Measurements from ENCODE around the gene OR8D1. TPM values are rescaled to one million over a fixed set of nuclear protein-coding genes. Genes with fewer than 3 reads are reported as not detected.

OR8D1 gene
- total and polyA plus RNA-seq, 9 of the 15 experiments (the other 6 are each of a cell fraction or from before 2014, with no cell fraction given) = 0.08 to 0.55 TPM; not detected in 7

GRCh38 chr11:124285610-124286344 lies 28.0 kb downstream of the OR8D1 start:
- Histone ChIP-seq H2AFZ (ENCODE audit: low read depth, low read length) (no peak overlapping the region), H3K4me2 (ENCODE audit: insufficient read depth, low read length) (no peak overlapping the region), H3K9ac (ENCODE audit: insufficient read depth in 1 of 2, low read depth in 2 of 2, low read length in 2 of 2) (no peak overlapping the region), H3K27me3 (ENCODE audit: control insufficient read depth in 2 of 2, insufficient read depth in 2 of 2, low read length in 2 of 2) (no peaks in the 10 kb centered on the region), H3K27ac (ENCODE audit: extremely low read depth, low read depth, low read length) (no peak overlapping the region), H3K9me1 (ENCODE audit: control insufficient read depth, insufficient read depth, low read length) (no peaks in the 10 kb centered on the region), H3K36me3 (ENCODE audit: control insufficient read depth, insufficient read depth, low read length) (no peaks in the 10 kb centered on the region; the same call in 2 of the 3 replicates), H3K79me2 (ENCODE audit: control insufficient read depth, insufficient read depth, low read length) (no peaks in the 10 kb centered on the region), H3K4me1 (replicated peaks in 1 of 2; ENCODE audit: control insufficient read depth in 2 of 2, insufficient read depth in 2 of 2, low read length in 2 of 2) (no peaks in the 10 kb centered on the region), H3K4me3 (no peak overlapping the region), H4K20me1 (replicated peaks; ENCODE audit: control insufficient read depth, insufficient read depth, low read length) (no peaks in the 10 kb centered on the region), H3K9me3 (replicated peaks; ENCODE audit: control insufficient read depth, insufficient read depth, low read depth, low read length) (no peaks in the 10 kb centered on the region; the same call in 1 of the 2 replicates)
- no peak for DNase-seq (ENCODE audit: extremely low read depth in 1 of 4, low spot score in 3 of 4)
- no peak for FAIRE-seq
- BruUV-seq (replicated peaks) = no TSS peak
- in situ Hi-C loops (cut with MboI) = no loop called here
- POLR2A ChIA-PET = no interaction called here
- CTCF ChIA-PET (ENCODE audit: low intra/inter-chr PET ratio) = no interaction called here
- TF ChIP-seq FOSL1 (tag; conservative IDR thresholded peaks at IDR 0.05) = peak; percentile 59
- TF ChIP-seq CBFA2T2 (conservative IDR thresholded peaks at IDR 0.05) = no peak
- intact Hi-C loops (cut with micrococcal nuclease) = no loop called here
- no peak for ATAC-seq
- 51% methylated on average over 3 of the region's 3 CpGs for WGBS (ENCODE audit: insufficient coverage, low coverage, missing lambda C conversion rate)

DNA sequence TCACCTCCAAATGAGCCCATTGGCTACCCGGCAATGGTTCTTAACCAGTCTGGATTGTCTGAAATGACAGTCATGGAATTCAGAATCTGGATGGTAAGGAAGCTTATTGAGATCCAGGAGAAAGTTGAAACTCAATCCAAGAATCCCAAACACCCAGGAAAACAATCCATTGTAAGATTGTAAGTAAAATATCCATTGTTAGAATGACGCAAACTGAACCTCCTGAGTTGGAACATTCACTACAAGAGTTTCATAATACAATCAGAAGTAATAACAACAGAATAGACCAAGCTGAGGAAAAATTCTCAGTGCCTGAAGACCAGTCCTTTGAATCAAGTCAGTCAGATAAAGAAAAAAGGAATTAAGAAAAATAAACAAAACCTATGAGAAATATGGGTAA lies 35.5 kb downstream of the OR8D1 start:
- DNase-seq (ENCODE audit: extremely low read depth in 1 of 4, low spot score in 3 of 4) (no peak), FAIRE-seq (no peak), ATAC-seq (no peak)
- no peaks in the 10 kb centered on the region for H3K9me1 ChIP-seq (ENCODE audit: control insufficient read depth, insufficient read depth, low read length)
- H3K79me2 ChIP-seq (ENCODE audit: control insufficient read depth, insufficient read depth, low read length) = no peaks in the 10 kb centered on the region
- no peak overlapping the region for H3K27ac ChIP-seq (ENCODE audit: extremely low read depth, low read depth, low read length)
- no peak overlapping the region for H3K4me2 ChIP-seq (ENCODE audit: insufficient read depth, low read length)
- intact Hi-C loops (cut with micrococcal nuclease) (loop anchor here (5.0 kb wide), 2 partner anchors 71 to 206 kb away; no protein-coding TSS in a partner anchor), in situ Hi-C loops (cut with MboI) (no loop called here)
- 66% methylated on average over 2 of the region's 2 CpGs for WGBS (ENCODE audit: insufficient coverage, low coverage, missing lambda C conversion rate)
- no peaks in the 10 kb centered on the region for H4K20me1 ChIP-seq (replicated peaks; ENCODE audit: control insufficient read depth, insufficient read depth, low read length)
- TF ChIP-seq FOS (IDR thresholded peaks at IDR 0.05; ENCODE audit: extremely low read depth, insufficient read length) (no peak), SMARCA4 (IDR thresholded peaks at IDR 0.05) (no peak), FIP1L1 (IDR thresholded peaks at IDR 0.05; ENCODE audit: low read depth, low read length, poor library complexity, severe bottlenecking) (no peak), CBFB (CRISPR knock-in tag; IDR thresholded peaks at IDR 0.05) (no peak), XRCC3 (IDR thresholded peaks at IDR 0.05) (no peak), MTA3 (IDR thresholded peaks at IDR 0.05; ENCODE audit: borderline replicate concordance) (no peak)
- TF ChIP-seq, protein P1, sequence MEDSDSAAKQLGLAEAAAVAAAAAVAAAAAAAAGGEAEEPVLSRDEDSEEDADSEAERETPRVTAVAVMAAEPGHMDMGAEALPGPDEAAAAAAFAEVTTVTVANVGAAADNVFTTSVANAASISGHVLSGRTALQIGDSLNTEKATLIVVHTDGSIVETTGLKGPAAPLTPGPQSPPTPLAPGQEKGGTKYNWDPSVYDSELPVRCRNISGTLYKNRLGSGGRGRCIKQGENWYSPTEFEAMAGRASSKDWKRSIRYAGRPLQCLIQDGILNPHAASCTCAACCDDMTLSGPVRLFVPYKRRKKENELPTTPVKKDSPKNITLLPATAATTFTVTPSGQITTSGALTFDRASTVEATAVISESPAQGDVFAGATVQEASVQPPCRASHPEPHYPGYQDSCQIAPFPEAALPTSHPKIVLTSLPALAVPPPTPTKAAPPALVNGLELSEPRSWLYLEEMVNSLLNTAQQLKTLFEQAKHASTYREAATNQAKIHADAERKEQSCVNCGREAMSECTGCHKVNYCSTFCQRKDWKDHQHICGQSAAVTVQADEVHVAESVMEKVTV (CRISPR knock-in tag; IDR thresholded peaks at IDR 0.05) = no peak
- H3K4me1 ChIP-seq (replicated peaks in 1 of 2; ENCODE audit: control insufficient read depth in 2 of 2, insufficient read depth in 2 of 2, low read length in 2 of 2) = peaks cover 6 to 13% of the 10 kb centered on the region in 2 experiments
- no peak overlapping the region for H3K4me3 ChIP-seq
- ChIA-PET POLR2A (no interaction called here), CTCF (ENCODE audit: low intra/inter-chr PET ratio) (no interaction called here)
- no peaks in the 10 kb centered on the region for H3K27me3 ChIP-seq (ENCODE audit: control insufficient read depth in 2 of 2, insufficient read depth in 2 of 2, low read length in 2 of 2)
- H2AFZ ChIP-seq (ENCODE audit: low read depth, low read length) = no peak overlapping the region
- BruUV-seq (replicated peaks) = no TSS peak
- H3K9ac ChIP-seq (ENCODE audit: insufficient read depth in 1 of 2, low read depth in 2 of 2, low read length in 2 of 2) = no peak overlapping the region
- peaks cover 3% of the 10 kb centered on the region; the same call in 1 of the 3 replicates for H3K36me3 ChIP-seq (ENCODE audit: control insufficient read depth, insufficient read depth, low read length)
- H3K9me3 ChIP-seq (replicated peaks; ENCODE audit: control insufficient read depth, insufficient read depth, low read depth, low read length) = peaks cover 5% of the 10 kb centered on the region

Measured in K562 (cell line).